IMR-90 (cell line): ENCODE data around the gene MYO9B. TPM values are rescaled to one million over a fixed set of nuclear protein-coding genes. Genes with fewer than 3 reads are reported as not detected.

ENCODE experiments used
- ATAC-seq: fragments of 200-7000 bp; cut with Tn5 transposase; 2 replicates; pipeline ENCODE4 v1.9.1; 2020; ENCODE audit warnings: low read depth, mild to moderate bottlenecking, moderate library complexity
- BruUV-seq: library from RNA; stranded (reverse); fragments of 400-500 nt; replicated peaks from 2 replicates; lab custom pipeline; 2021; lab: Mats Ljungman, UMichigan
- CTCF ChIA-PET: fragments of 300-600 bp; formaldehyde crosslinking; extraction: SDS; loops from one replicate; lab custom pipeline; 2021; ENCODE audit warnings: antibody characterized with exemption; lab: Yijun Ruan, JAX
- POLR2A ChIA-PET: fragments of 300-600 bp; sonication (Branson Sonifier 250); formaldehyde crosslinking; loops from one replicate; lab custom pipeline; 2022; ENCODE audit warnings: antibody characterized with exemption; ENCODE audit not compliant: unreplicated experiment; lab: Charles Lee
- DNase-seq: peaks from one replicate; pipeline ENCODE4 v3.0.0; 2013
- H2AFZ ChIP-seq: replicated peaks from 2 replicates; pipeline ENCODE3; 2013; ENCODE audit warnings: low read length, mild to moderate bottlenecking; ENCODE audit not compliant: poor library complexity
- H2AK5ac ChIP-seq: 2 replicates; pipeline ENCODE4 v1.6.1; 2013; ENCODE audit warnings: low read depth, low read length, inconsistent platforms
- H2AK9ac ChIP-seq: replicated peaks from 2 replicates; pipeline ENCODE3; 2013; ENCODE audit warnings: mild to moderate bottlenecking, low read depth, low read length, moderate library complexity; ENCODE audit not compliant: poor library complexity
- H2BK120ac ChIP-seq: 2 replicates; pipeline ENCODE4 v1.6.1; 2013; ENCODE audit warnings: low read depth, low read length, inconsistent platforms
- H2BK15ac ChIP-seq: 3 replicates; pipeline ENCODE4 v1.6.1; 2013; ENCODE audit warnings: low read depth, low read length, inconsistent platforms
- H2BK20ac ChIP-seq: 2 replicates; pipeline ENCODE4 v1.6.1; 2013; ENCODE audit warnings: low read depth, mild to moderate bottlenecking, inconsistent platforms, low read length, moderate library complexity
- H2BK5ac ChIP-seq: 2 replicates; pipeline ENCODE4 v1.6.1; 2013; ENCODE audit warnings: mild to moderate bottlenecking, low read depth, low read length, inconsistent platforms; ENCODE audit not compliant: poor library complexity, severe bottlenecking
- H3K14ac ChIP-seq: replicated peaks from 2 replicates; pipeline ENCODE4 v1.6.1; 2013; ENCODE audit warnings: low read depth, low read length, inconsistent platforms
- H3K18ac ChIP-seq: 2 replicates; pipeline ENCODE4 v1.6.1; 2013; ENCODE audit warnings: low read depth, low read length, control low read depth
- H3K23ac ChIP-seq: 2 replicates; pipeline ENCODE4 v1.6.1; 2013; ENCODE audit warnings: low read depth, low read length, inconsistent platforms
- H3K27ac ChIP-seq: 2 replicates; pipeline ENCODE4 v1.5.1; 2013; ENCODE audit warnings: mild to moderate bottlenecking, control low read depth, low read length; ENCODE audit not compliant: insufficient read depth
- H3K27me3 ChIP-seq: 2 replicates; pipeline ENCODE4 v1.6.1; 2013; ENCODE audit warnings: low read length; ENCODE audit not compliant: control insufficient read depth, insufficient read depth
- H3K36me3 ChIP-seq: 2 replicates; pipeline ENCODE4 v1.6.1; 2013; ENCODE audit warnings: low read length, mixed read lengths; ENCODE audit not compliant: control insufficient read depth, insufficient read depth
- H3K4ac ChIP-seq: 2 replicates; pipeline ENCODE4 v1.6.1; 2013; ENCODE audit warnings: low read depth, low read length, inconsistent platforms
- H3K4me1 ChIP-seq: 2 replicates; pipeline ENCODE4 v1.6.1; 2013; ENCODE audit warnings: low read length, mixed read lengths; ENCODE audit not compliant: control insufficient read depth, insufficient read depth
- H3K4me2 ChIP-seq: 2 replicates; pipeline ENCODE4 v1.6.1; 2013; ENCODE audit warnings: low read depth, mild to moderate bottlenecking, control low read depth, low read length, moderate library complexity
- H3K4me3 ChIP-seq: 2 replicates; pipeline ENCODE4 v1.5.1; 2013; ENCODE audit warnings: low read depth, mild to moderate bottlenecking, control low read depth, low read length, moderate library complexity; ENCODE audit not compliant: insufficient read depth
- H3K56ac ChIP-seq: 2 replicates; pipeline ENCODE4 v1.6.1; 2013; ENCODE audit warnings: low read length, inconsistent platforms; ENCODE audit not compliant: insufficient read depth; ENCODE audit errors: extremely low read depth
- H3K79me1 ChIP-seq, 2 experiments: 2 replicates each; pipeline ENCODE4 v1.6.1; 2013; ENCODE audit warnings: low read length in 2 of 2, inconsistent platforms in 1 of 2, low read depth in 1 of 2
- H3K9ac ChIP-seq: 2 replicates; pipeline ENCODE4 v1.6.1; 2013; ENCODE audit warnings: low read depth, low read length, control low read depth
- H3K9me1 ChIP-seq: 2 replicates; pipeline ENCODE4 v1.6.1; 2013; ENCODE audit warnings: low read length, inconsistent platforms; ENCODE audit not compliant: insufficient read depth
- H3K9me3 ChIP-seq: 2 replicates; pipeline ENCODE4 v1.6.1; 2013; ENCODE audit warnings: low read length; ENCODE audit not compliant: control insufficient read depth, insufficient read depth
- H4K20me1 ChIP-seq: 2 replicates; pipeline ENCODE4 v1.6.1; 2013; ENCODE audit warnings: low read length, inconsistent platforms; ENCODE audit not compliant: insufficient read depth
- H4K5ac ChIP-seq: 2 replicates; pipeline ENCODE4 v1.6.1; 2013; ENCODE audit warnings: mild to moderate bottlenecking, low read depth, low read length, control low read depth
- H4K8ac ChIP-seq, 2 experiments: 2 replicates each; pipeline ENCODE4 v1.6.1; 2013; ENCODE audit warnings: low read depth in 2 of 2, low read length in 2 of 2, control low read depth in 1 of 2, inconsistent platforms in 1 of 2
- H4K91ac ChIP-seq: 2 replicates; pipeline ENCODE4 v1.6.1; 2013; ENCODE audit warnings: low read depth, low read length, inconsistent platforms; ENCODE audit not compliant: insufficient read depth
- CHD1 ChIP-seq: IDR thresholded peaks from 2 replicates; pipeline ENCODE4 v1.6.1; 2012; ENCODE audit warnings: low read depth, low read length, improper control_type of control experiment
- CTCF ChIP-seq: conservative IDR thresholded peaks from 2 replicates; pipeline ENCODE4 v1.5.1; 2012; ENCODE audit warnings: mild to moderate bottlenecking, low read depth, low read length, improper control_type of control experiment
- RAD21 ChIP-seq: IDR thresholded peaks from 2 replicates; pipeline ENCODE4 v1.6.1; 2012; ENCODE audit warnings: low read length, improper control_type of control experiment
- SMC3 ChIP-seq: fragments of 150-350 bp; IDR thresholded peaks from 2 replicates; pipeline ENCODE4 v1.6.1; 2016; ENCODE audit warnings: low read depth, mild to moderate bottlenecking, antibody characterized with exemption, low read length, moderate library complexity
- USF2 ChIP-seq: fragments of 150-350 bp; IDR thresholded peaks from 2 replicates; pipeline ENCODE4 v1.6.1; 2017; ENCODE audit warnings: mild to moderate bottlenecking, antibody characterized with exemption, low read length, low read depth
- WGBS, 2 experiments: methylation state at CpG; one replicate each; pipeline versions ENCODE4 v1.1.5 to v1.1.7; 2013; ENCODE audit warnings: missing lambda C conversion rate in 2 of 2; ENCODE audit not compliant: insufficient read length in 1 of 2; ENCODE audit errors: extremely low coverage in 2 of 2; 5-methylcytosine and 5-hydroxymethylcytosine counted together
- dilution Hi-C: fragments of 300-500 bp; cut with HindIII; formaldehyde crosslinking; loops from one replicate; pipeline ENCODE4 v1.14.3; 2018; ENCODE audit warnings: low sequenced_read_pairs; ENCODE audit not compliant: unreplicated experiment
- in situ Hi-C: fragments of 300-500 bp; cut with MboI; formaldehyde crosslinking; loops from 3 replicates; pipeline ENCODE4 v1.14.3; 2019; ENCODE audit warnings: low sequenced_read_pairs, inconsistent platforms, mixed read lengths
- intact Hi-C: fragments of 100-400 bp; cut with micrococcal nuclease; formaldehyde crosslinking; loops from 2 replicates; pipeline ENCODE4 v1.10.0; 2022
- polyA plus RNA-seq, 3 experiments: library from polyadenylated mRNA; depleted of rRNA; stranded (reverse); fragments of >200 nt; gene quantifications; 2 replicates each; pipeline ENCODE4 v1.2.3, GENCODE V29; 2012; ENCODE audit warnings: low replicate concordance in 1 of 3
- total RNA-seq: library from RNA; depleted of rRNA; stranded (reverse); fragments of >200 nt; gene quantifications from 2 replicates; pipeline ENCODE4 v1.2.3, GENCODE V29; 2012

Gene MYO9B
- total and polyA plus RNA-seq, 2 of the 4 experiments (the other 2 are of a cell fraction), result 61.8 to 77.8 TPM

DNA sequence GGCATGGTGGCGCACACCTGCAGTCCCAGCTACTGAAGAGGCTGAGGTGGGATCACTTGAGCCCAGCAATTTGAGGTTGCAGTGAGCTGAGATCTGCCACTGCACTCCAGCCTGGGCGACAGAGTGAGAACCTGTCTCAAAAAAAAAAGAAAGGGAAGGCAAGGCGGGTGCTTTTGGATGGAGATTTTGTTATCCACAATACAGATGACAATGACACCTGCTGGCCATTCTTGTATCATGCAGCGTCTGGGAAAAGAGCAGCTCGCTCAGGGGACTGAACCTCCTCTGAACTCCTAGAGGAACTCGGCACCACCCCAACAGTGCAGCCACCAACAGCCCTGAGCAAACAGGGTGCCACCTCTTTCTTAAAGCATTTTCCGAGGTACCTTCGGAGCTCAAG lies 23.1 kb upstream of the MYO9B start:
- Histone ChIP-seq H3K79me1 (0 out of 4 replicates have a peak, but pooled peaks cover 0 to 4% of the 10 kb centered on the region in 2 experiments), H3K4me1 (peaks cover 6% of the 10 kb centered on the region), H3K27ac (no peak overlapping the region), H4K91ac (no peak overlapping the region), H3K4ac (no peak overlapping the region), H3K9me3 (no peaks in the 10 kb centered on the region), H3K56ac (no peak overlapping the region), H2BK120ac (no peak overlapping the region), H3K4me3 (no peak overlapping the region), H4K8ac (no peak overlapping the region), H2BK5ac (no peak overlapping the region), H2AK5ac (no peak overlapping the region), H4K5ac (no peak overlapping the region), H3K27me3 (no peaks in the 10 kb centered on the region), H3K9ac (no peak overlapping the region), H3K9me1 (peaks cover 5% of the 10 kb centered on the region; the same call in 1 of the 2 replicates), H3K14ac (no peak overlapping the region), H2AFZ (no peak overlapping the region), H3K18ac (no peak overlapping the region), H4K20me1 (no peaks in the 10 kb centered on the region), H3K23ac (no peak overlapping the region), H3K36me3 (peaks cover 15% of the 10 kb centered on the region), H2BK15ac (no peak overlapping the region), H2AK9ac (no peak overlapping the region), H3K4me2 (no peak overlapping the region), H2BK20ac (no peak overlapping the region)
- BruUV-seq, result no TSS peak
- intact Hi-C loops, result loop anchor here (1.0 to 2.0 kb wide), 3 partner anchors 274 to 338 kb away; no protein-coding TSS in a partner anchor
- TF ChIP-seq CTCF, result peak; percentile 63
- TF ChIP-seq USF2, result no peak
- TF ChIP-seq SMC3, result peak; percentile 74
- no peak for TF ChIP-seq CHD1
- peak; percentile 68 for TF ChIP-seq RAD21
- ATAC-seq (peak; percentile 72), DNase-seq (peak; percentile 59)
- ChIA-PET POLR2A (interaction anchor here (0.5 kb wide), 1 partner anchor 265 kb away, joined by 10 read pairs; no protein-coding TSS in a partner anchor), CTCF (interaction anchor here (0.5 to 1.3 kb wide), 17 partner anchors 9 to 829 kb away, joined by 3 to 8 read pairs (median 4); no protein-coding TSS in a partner anchor)
- in situ Hi-C loops, result loop anchor here (5.0 kb wide), 1 partner anchor 280 kb away; no protein-coding TSS in a partner anchor
- WGBS, 2 experiments, result 73% methylated on average over 5 of the region's 8 CpGs; no CpG with 5 or more reads in 1 of the 2 experiments
- dilution Hi-C loops, result no loop called here
